ENCODE measurements around the gene FBXL7.

FBXL7 gene

GRCh38 chr5:15601853-15602252 lies 101.9 kb downstream of the FBXL7 start:
- Mint-ChIP-seq H3K36me3 (no peaks in the 10 kb centered on the region), H3K4me3 (no peak overlapping the region), H3K27me3 (no peaks in the 10 kb centered on the region), H3K27ac (no peak overlapping the region), H3K4me1 (no peaks in the 10 kb centered on the region), H3K9me3 (no peaks in the 10 kb centered on the region)

GRCh38 chr5:15604986-15605385 lies 105.0 kb downstream of the FBXL7 start:
- no peaks in the 10 kb centered on the region for H3K9me3 Mint-ChIP-seq
- H3K4me1 Mint-ChIP-seq: no peaks in the 10 kb centered on the region
- H3K36me3 Mint-ChIP-seq: no peaks in the 10 kb centered on the region
- no peak overlapping the region for H3K27ac Mint-ChIP-seq
- H3K27me3 Mint-ChIP-seq: no peaks in the 10 kb centered on the region
- no peak overlapping the region for H3K4me3 Mint-ChIP-seq

- H3K27ac Mint-ChIP-seq: no peak overlapping the region
- no peaks in the 10 kb centered on the region for H3K36me3 Mint-ChIP-seq
- no peak overlapping the region for H3K4me3 Mint-ChIP-seq
- H3K4me1 Mint-ChIP-seq: no peaks in the 10 kb centered on the region
- no peaks in the 10 kb centered on the region for H3K9me3 Mint-ChIP-seq
- H3K27me3 Mint-ChIP-seq: no peaks in the 10 kb centered on the region
These were observed 106.2 kb downstream of the FBXL7 start for GRCh38 chr5:15606197-15606596.

GRCh38 chr5:15607076-15607475 lies 107.1 kb downstream of the FBXL7 start:
- Mint-ChIP-seq H3K9me3 (no peaks in the 10 kb centered on the region), H3K27me3 (no peaks in the 10 kb centered on the region), H3K27ac (no peak overlapping the region), H3K4me1 (no peaks in the 10 kb centered on the region), H3K4me3 (no peak overlapping the region), H3K36me3 (no peaks in the 10 kb centered on the region)

- Mint-ChIP-seq H3K27ac (no peak overlapping the region), H3K4me1 (no peaks in the 10 kb centered on the region), H3K27me3 (no peaks in the 10 kb centered on the region), H3K4me3 (no peak overlapping the region), H3K9me3 (no peaks in the 10 kb centered on the region), H3K36me3 (no peaks in the 10 kb centered on the region)
These were observed 109.2 kb downstream of the FBXL7 start for GRCh38 chr5:15609076-15609725.

- no peak overlapping the region for H3K4me3 Mint-ChIP-seq
- H3K36me3 Mint-ChIP-seq: no peaks in the 10 kb centered on the region
- H3K4me1 Mint-ChIP-seq: no peaks in the 10 kb centered on the region
- no peaks in the 10 kb centered on the region for H3K27me3 Mint-ChIP-seq
- no peaks in the 10 kb centered on the region for H3K9me3 Mint-ChIP-seq
- H3K27ac Mint-ChIP-seq: no peak overlapping the region
These were observed 110.2 kb downstream of the FBXL7 start for GRCh38 chr5:15610216-15610615.

GRCh38 chr5:15611008-15611407 lies 111.0 kb downstream of the FBXL7 start:
- Mint-ChIP-seq H3K4me3 (no peak overlapping the region), H3K27me3 (no peaks in the 10 kb centered on the region), H3K9me3 (no peaks in the 10 kb centered on the region), H3K4me1 (no peaks in the 10 kb centered on the region), H3K27ac (no peak overlapping the region), H3K36me3 (no peaks in the 10 kb centered on the region)

- no peaks in the 10 kb centered on the region for H3K4me1 Mint-ChIP-seq
- no peaks in the 10 kb centered on the region for H3K27me3 Mint-ChIP-seq
- H3K36me3 Mint-ChIP-seq: no peaks in the 10 kb centered on the region
- H3K9me3 Mint-ChIP-seq: no peaks in the 10 kb centered on the region
- no peak overlapping the region for H3K27ac Mint-ChIP-seq
- H3K4me3 Mint-ChIP-seq: no peak overlapping the region
These were observed 113.1 kb downstream of the FBXL7 start for GRCh38 chr5:15612915-15613635.

GRCh38 chr5:15614679-15615078 lies 114.7 kb downstream of the FBXL7 start:
- Mint-ChIP-seq H3K27ac (no peak overlapping the region), H3K9me3 (peaks cover 2% of the 10 kb centered on the region), H3K4me3 (no peak overlapping the region), H3K36me3 (no peaks in the 10 kb centered on the region), H3K27me3 (no peaks in the 10 kb centered on the region), H3K4me1 (no peaks in the 10 kb centered on the region)

GRCh38 chr5:15615859-15616258 lies 115.9 kb downstream of the FBXL7 start:
- Mint-ChIP-seq H3K4me3 (no peak overlapping the region), H3K27ac (no peak overlapping the region), H3K27me3 (no peaks in the 10 kb centered on the region), H3K9me3 (peaks cover 5% of the 10 kb centered on the region), H3K36me3 (no peaks in the 10 kb centered on the region), H3K4me1 (no peaks in the 10 kb centered on the region)

- peaks cover 5% of the 10 kb centered on the region for H3K9me3 Mint-ChIP-seq
- H3K4me3 Mint-ChIP-seq: no peak overlapping the region
- no peak overlapping the region for H3K27ac Mint-ChIP-seq
- no peaks in the 10 kb centered on the region for H3K36me3 Mint-ChIP-seq
- H3K27me3 Mint-ChIP-seq: no peaks in the 10 kb centered on the region
- H3K4me1 Mint-ChIP-seq: no peaks in the 10 kb centered on the region
These were observed 119.0 kb downstream of the FBXL7 start for GRCh38 chr5:15618938-15619337.

GRCh38 chr5:15620501-15620900 lies 120.5 kb downstream of the FBXL7 start:
- H3K4me3 Mint-ChIP-seq: no peak overlapping the region
- peaks cover 5% of the 10 kb centered on the region for H3K9me3 Mint-ChIP-seq
- no peak overlapping the region for H3K27ac Mint-ChIP-seq
- no peaks in the 10 kb centered on the region for H3K27me3 Mint-ChIP-seq
- no peaks in the 10 kb centered on the region for H3K4me1 Mint-ChIP-seq
- no peaks in the 10 kb centered on the region for H3K36me3 Mint-ChIP-seq

- Mint-ChIP-seq H3K27ac (no peak overlapping the region), H3K36me3 (no peaks in the 10 kb centered on the region), H3K27me3 (no peaks in the 10 kb centered on the region), H3K4me3 (no peak overlapping the region), H3K9me3 (peaks cover 5% of the 10 kb centered on the region), H3K4me1 (no peaks in the 10 kb centered on the region)
These were observed 121.1 kb downstream of the FBXL7 start for GRCh38 chr5:15621094-15621493.

- H3K4me3 Mint-ChIP-seq: no peak overlapping the region
- H3K4me1 Mint-ChIP-seq: no peaks in the 10 kb centered on the region
- peaks cover 5% of the 10 kb centered on the region for H3K9me3 Mint-ChIP-seq
- H3K36me3 Mint-ChIP-seq: no peaks in the 10 kb centered on the region
- no peaks in the 10 kb centered on the region for H3K27me3 Mint-ChIP-seq
- no peak overlapping the region for H3K27ac Mint-ChIP-seq
These were observed 123.8 kb downstream of the FBXL7 start for GRCh38 chr5:15623794-15624193.

- no peaks in the 10 kb centered on the region for H3K4me1 Mint-ChIP-seq
- H3K9me3 Mint-ChIP-seq: no peaks in the 10 kb centered on the region
- no peak overlapping the region for H3K27ac Mint-ChIP-seq
- no peak overlapping the region for H3K4me3 Mint-ChIP-seq
- H3K27me3 Mint-ChIP-seq: no peaks in the 10 kb centered on the region
- no peaks in the 10 kb centered on the region for H3K36me3 Mint-ChIP-seq
These were observed 127.1 kb downstream of the FBXL7 start for GRCh38 chr5:15627109-15627508.

GRCh38 chr5:15627647-15628046 lies 127.7 kb downstream of the FBXL7 start:
- H3K4me1 Mint-ChIP-seq: no peaks in the 10 kb centered on the region
- H3K27me3 Mint-ChIP-seq: no peaks in the 10 kb centered on the region
- no peak overlapping the region for H3K27ac Mint-ChIP-seq
- no peaks in the 10 kb centered on the region for H3K36me3 Mint-ChIP-seq
- no peaks in the 10 kb centered on the region for H3K9me3 Mint-ChIP-seq
- H3K4me3 Mint-ChIP-seq: no peak overlapping the region

- no peak overlapping the region for H3K4me3 Mint-ChIP-seq
- no peaks in the 10 kb centered on the region for H3K9me3 Mint-ChIP-seq
- H3K4me1 Mint-ChIP-seq: no peaks in the 10 kb centered on the region
These were observed 130.5 kb downstream of the FBXL7 start for GRCh38 chr5:15630441-15630840.

More at GRCh38 chr5:15630441-15630840, 130.5 kb downstream of the FBXL7 start:
- Mint-ChIP-seq H3K36me3 (no peaks in the 10 kb centered on the region), H3K27me3 (no peaks in the 10 kb centered on the region), H3K27ac (no peak overlapping the region)
